KMS-11 (cell line): ENCODE measurements around the gene ATP5F1E.

Experiments
- H2AFZ ChIP-seq: fragments of 200-600 bp; sonication (generic); 2 replicates; pipeline ENCODE4 v1.6.1; 2016; ENCODE audit warnings: antibody characterized with exemption, mixed run types, low read depth
- H3K27ac ChIP-seq: fragments of 200-600 bp; sonication (generic); 2 replicates; pipeline ENCODE4 v1.6.1; 2016; ENCODE audit warnings: mild to moderate bottlenecking, mixed run types
- H3K27me3 ChIP-seq: fragments of 200-600 bp; sonication (generic); 2 replicates; pipeline ENCODE4 v1.6.1; 2017; ENCODE audit warnings: mild to moderate bottlenecking, low read depth, mixed run types, moderate library complexity; ENCODE audit not compliant: insufficient read depth
- H3K36me3 ChIP-seq: fragments of 200-600 bp; sonication (generic); 2 replicates; pipeline ENCODE4 v1.6.1; 2017; ENCODE audit warnings: mild to moderate bottlenecking, mixed run types; ENCODE audit not compliant: insufficient read depth
- H3K4me1 ChIP-seq: fragments of 200-600 bp; sonication (generic); 2 replicates; pipeline ENCODE4 v1.6.1; 2016; ENCODE audit warnings: mild to moderate bottlenecking, low read depth, mixed run types; ENCODE audit not compliant: poor library complexity, severe bottlenecking
- H3K4me2 ChIP-seq: fragments of 200-600 bp; sonication (generic); 2 replicates; pipeline ENCODE4 v1.7.0; 2016; ENCODE audit warnings: mild to moderate bottlenecking, mixed run types
- H3K4me3 ChIP-seq: fragments of 200-600 bp; sonication (generic); IDR thresholded peaks from 2 replicates; pipeline ENCODE4 v1.6.1; 2017; ENCODE audit warnings: low read depth, low read length, mixed read lengths; ENCODE audit not compliant: insufficient read depth
- H3K79me2 ChIP-seq: fragments of 200-600 bp; sonication (generic); 2 replicates; pipeline ENCODE4 v1.6.1; 2016; ENCODE audit warnings: low read depth, mixed run types; ENCODE audit not compliant: insufficient read depth
- H3K9ac ChIP-seq: fragments of 200-600 bp; sonication (generic); 2 replicates; pipeline ENCODE4 v1.6.1; 2016; ENCODE audit warnings: mild to moderate bottlenecking, mixed run types
- H4K20me1 ChIP-seq: fragments of 200-600 bp; sonication (generic); 2 replicates; pipeline ENCODE4 v1.6.1; 2016; ENCODE audit warnings: mild to moderate bottlenecking, mixed run types; ENCODE audit not compliant: insufficient read depth
- TF ChIP-seq, protein P1 (sequence below): fragments of 200-600 bp; sonication (generic); conservative IDR thresholded peaks from 2 replicates; pipeline ENCODE4 v1.6.1; 2017; ENCODE audit warnings: low read depth, mild to moderate bottlenecking, antibody characterized with exemption, low read length, moderate library complexity, mixed read lengths

Gene ATP5F1E

GRCh38 chr20:58997141-58997770, 34.9 kb downstream of the ATP5F1E start:
- H3K9ac ChIP-seq: no peak overlapping the region
- H3K27me3 ChIP-seq: no peaks in the 10 kb centered on the region
- no peaks in the 10 kb centered on the region; the same call in 1 of the 2 replicates for H3K79me2 ChIP-seq
- H4K20me1 ChIP-seq: no peaks in the 10 kb centered on the region
- no peak overlapping the region for H3K4me2 ChIP-seq
- TF ChIP-seq, protein P1, sequence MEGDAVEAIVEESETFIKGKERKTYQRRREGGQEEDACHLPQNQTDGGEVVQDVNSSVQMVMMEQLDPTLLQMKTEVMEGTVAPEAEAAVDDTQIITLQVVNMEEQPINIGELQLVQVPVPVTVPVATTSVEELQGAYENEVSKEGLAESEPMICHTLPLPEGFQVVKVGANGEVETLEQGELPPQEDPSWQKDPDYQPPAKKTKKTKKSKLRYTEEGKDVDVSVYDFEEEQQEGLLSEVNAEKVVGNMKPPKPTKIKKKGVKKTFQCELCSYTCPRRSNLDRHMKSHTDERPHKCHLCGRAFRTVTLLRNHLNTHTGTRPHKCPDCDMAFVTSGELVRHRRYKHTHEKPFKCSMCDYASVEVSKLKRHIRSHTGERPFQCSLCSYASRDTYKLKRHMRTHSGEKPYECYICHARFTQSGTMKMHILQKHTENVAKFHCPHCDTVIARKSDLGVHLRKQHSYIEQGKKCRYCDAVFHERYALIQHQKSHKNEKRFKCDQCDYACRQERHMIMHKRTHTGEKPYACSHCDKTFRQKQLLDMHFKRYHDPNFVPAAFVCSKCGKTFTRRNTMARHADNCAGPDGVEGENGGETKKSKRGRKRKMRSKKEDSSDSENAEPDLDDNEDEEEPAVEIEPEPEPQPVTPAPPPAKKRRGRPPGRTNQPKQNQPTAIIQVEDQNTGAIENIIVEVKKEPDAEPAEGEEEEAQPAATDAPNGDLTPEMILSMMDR: no peak
- H3K27ac ChIP-seq: no peak overlapping the region
- H2AFZ ChIP-seq: no peak overlapping the region
- H3K4me3 ChIP-seq: no peak overlapping the region
- peaks cover 32% of the 10 kb centered on the region for H3K4me1 ChIP-seq
- H3K36me3 ChIP-seq: peaks cover 9% of the 10 kb centered on the region; the same call in 1 of the 2 replicates

- Histone ChIP-seq H3K79me2 (no peaks in the 10 kb centered on the region; the same call in 1 of the 2 replicates), H3K4me3 (no peak overlapping the region), H3K27me3 (no peaks in the 10 kb centered on the region), H3K27ac (no peak overlapping the region), H3K9ac (no peak overlapping the region), H3K4me2 (no peak overlapping the region), H4K20me1 (no peaks in the 10 kb centered on the region), H2AFZ (no peak overlapping the region), H3K36me3 (peaks cover 14% of the 10 kb centered on the region; the same call in 1 of the 2 replicates), H3K4me1 (peaks cover 43% of the 10 kb centered on the region)
- TF ChIP-seq, protein P1: no peak
Observed at GRCh38 chr20:58996226-58996611, 35.9 kb downstream of the ATP5F1E start.

GRCh38 chr20:58995461-58996225, 36.5 kb downstream of the ATP5F1E start:
- Histone ChIP-seq H3K4me2 (no peak overlapping the region), H3K27me3 (no peaks in the 10 kb centered on the region), H3K4me3 (no peak overlapping the region), H3K9ac (no peak overlapping the region), H3K79me2 (no peaks in the 10 kb centered on the region; the same call in 1 of the 2 replicates), H4K20me1 (no peaks in the 10 kb centered on the region), H2AFZ (no peak overlapping the region), H3K4me1 (peaks cover 45% of the 10 kb centered on the region), H3K36me3 (peaks cover 19% of the 10 kb centered on the region; the same call in 1 of the 2 replicates), H3K27ac (no peak overlapping the region)
- TF ChIP-seq, protein P1: no peak

DNA sequence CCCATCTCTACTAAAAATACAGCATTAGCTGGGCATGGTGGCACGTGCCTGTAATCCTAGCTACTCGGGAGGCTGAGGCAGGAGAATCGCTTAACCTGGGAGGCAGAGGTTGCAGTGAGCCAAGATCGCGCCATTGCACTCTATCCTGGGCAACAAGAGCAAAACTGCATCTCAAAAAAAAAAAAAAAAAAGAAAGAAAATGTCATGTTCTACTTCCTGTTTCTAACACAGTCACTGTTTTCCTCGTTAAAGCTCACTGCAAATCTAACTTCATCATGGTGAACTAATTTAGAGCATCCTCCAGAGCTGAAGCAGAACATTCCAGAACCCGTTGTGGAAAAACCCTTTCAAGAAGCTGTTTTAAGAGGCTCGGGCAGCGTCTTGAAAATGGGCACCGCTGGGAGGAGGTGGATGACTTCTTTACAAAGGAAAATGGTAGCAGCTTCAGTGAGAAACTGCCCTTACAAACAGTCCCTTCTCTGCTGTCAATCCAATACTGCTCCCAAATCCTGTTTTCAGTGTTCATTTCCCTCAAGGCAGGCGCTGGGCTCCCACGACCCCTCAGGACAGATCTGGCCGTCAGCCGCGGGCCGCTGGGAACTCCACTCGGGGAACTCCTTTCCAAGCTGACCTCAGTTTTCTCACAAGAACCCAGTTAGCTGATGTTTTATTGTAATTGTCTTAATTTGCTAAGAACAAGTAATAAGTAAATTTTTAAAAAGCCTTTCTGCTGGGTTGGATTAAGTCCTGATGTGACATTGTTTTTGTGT, 37.6 kb downstream of the ATP5F1E start:
- no peaks in the 10 kb centered on the region for H4K20me1 ChIP-seq
- TF ChIP-seq, protein P1: no peak
- H3K79me2 ChIP-seq: no peaks in the 10 kb centered on the region; the same call in 1 of the 2 replicates
- no peaks in the 10 kb centered on the region for H3K27me3 ChIP-seq
- peaks cover 23% of the 10 kb centered on the region for H3K36me3 ChIP-seq
- H3K4me3 ChIP-seq: no peak overlapping the region
- H3K4me2 ChIP-seq: peak overlapping the region; percentile 31; the same call in 1 of the 2 replicates
- no peak overlapping the region for H3K9ac ChIP-seq
- peaks cover 45% of the 10 kb centered on the region for H3K4me1 ChIP-seq
- H3K27ac ChIP-seq: peak overlapping the region; percentile 48; the same call in 1 of the 2 replicates
- H2AFZ ChIP-seq: no peak overlapping the region
